ENCODE data around the gene ASCL5. TPM values are rescaled to one million over a fixed set of nuclear protein-coding genes. Genes with fewer than 3 reads are reported as not detected.

The ASCL5 gene
- total RNA-seq, 3 donors from 2014 or later, result not detected

DNA sequence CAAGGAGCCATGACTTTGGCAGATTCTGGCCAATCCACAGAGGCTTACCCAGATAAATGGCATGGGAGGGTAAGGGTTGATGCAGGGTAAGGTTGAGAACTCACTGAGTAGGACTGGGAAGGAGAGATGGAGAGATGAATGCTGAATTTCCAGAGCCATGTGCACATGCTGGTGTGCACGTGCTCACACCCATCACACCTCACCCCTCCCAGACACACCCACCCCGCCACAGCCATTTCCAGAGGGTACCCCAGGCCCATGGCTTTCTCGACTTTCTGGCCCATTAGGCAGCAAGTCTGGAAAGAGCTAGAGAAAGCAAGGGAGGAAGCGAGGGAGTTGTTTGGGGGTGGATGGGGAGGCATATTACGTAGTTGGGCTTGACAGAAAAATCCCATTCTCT, 16.4 kb downstream of the ASCL5 start:
- Histone ChIP-seq H3K9me3 (no peaks in the 10 kb centered on the region), H3K4me3 (no peak overlapping the region), H3K27ac (no peak overlapping the region), H3K27me3 (peaks cover 0 to 13% of the 10 kb centered on the region in 2 donors), H3K36me3 (no peaks in the 10 kb centered on the region), H3K4me1 (no peaks in the 10 kb centered on the region)
- intact Hi-C loops (cut with DNase I; ENCODE audit: low total_unique reads), result no loop called here
- TF ChIP-seq POLR2AphosphoS5 (IDR thresholded peaks at IDR 0.05), result no peak
- DNase-seq (ENCODE audit: low spot score in 2 of 2), result no peak

DNA sequence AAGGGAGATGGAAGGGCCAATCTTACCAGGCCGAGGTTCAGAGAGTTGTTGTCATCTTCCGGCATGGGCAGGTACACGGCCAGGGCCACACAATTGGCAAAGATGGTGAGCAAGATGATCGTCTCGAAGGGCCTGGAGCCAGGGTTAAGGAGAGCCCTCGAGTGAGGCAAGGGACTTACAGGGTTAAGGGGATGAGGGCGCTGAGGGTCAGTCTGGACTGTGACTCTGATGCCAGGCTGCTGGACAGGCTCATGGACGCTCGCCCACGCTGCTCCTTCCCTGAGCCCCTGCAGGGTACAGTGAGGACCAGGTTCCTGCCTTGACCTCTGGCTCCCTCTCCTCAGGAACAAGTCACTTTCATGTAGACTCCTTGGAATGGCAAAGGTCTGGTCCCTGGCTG, 16.8 kb downstream of the ASCL5 start:
- DNase-seq (ENCODE audit: low spot score in 2 of 2), result no peak
- no peak overlapping the region for H3K27ac ChIP-seq
- no peak overlapping the region for H3K4me3 ChIP-seq
- intact Hi-C loops (cut with DNase I; ENCODE audit: low total_unique reads), result no loop called here
- H3K4me1 ChIP-seq, result no peaks in the 10 kb centered on the region
- no peaks in the 10 kb centered on the region for H3K36me3 ChIP-seq
- H3K9me3 ChIP-seq, result no peaks in the 10 kb centered on the region
- peaks cover 0 to 12% of the 10 kb centered on the region in 2 donors for H3K27me3 ChIP-seq
- TF ChIP-seq POLR2AphosphoS5 (IDR thresholded peaks at IDR 0.05) (no peak), POLR2A (IDR thresholded peaks at IDR 0.05) (no peak)
- TF ChIP-seq, protein P1, sequence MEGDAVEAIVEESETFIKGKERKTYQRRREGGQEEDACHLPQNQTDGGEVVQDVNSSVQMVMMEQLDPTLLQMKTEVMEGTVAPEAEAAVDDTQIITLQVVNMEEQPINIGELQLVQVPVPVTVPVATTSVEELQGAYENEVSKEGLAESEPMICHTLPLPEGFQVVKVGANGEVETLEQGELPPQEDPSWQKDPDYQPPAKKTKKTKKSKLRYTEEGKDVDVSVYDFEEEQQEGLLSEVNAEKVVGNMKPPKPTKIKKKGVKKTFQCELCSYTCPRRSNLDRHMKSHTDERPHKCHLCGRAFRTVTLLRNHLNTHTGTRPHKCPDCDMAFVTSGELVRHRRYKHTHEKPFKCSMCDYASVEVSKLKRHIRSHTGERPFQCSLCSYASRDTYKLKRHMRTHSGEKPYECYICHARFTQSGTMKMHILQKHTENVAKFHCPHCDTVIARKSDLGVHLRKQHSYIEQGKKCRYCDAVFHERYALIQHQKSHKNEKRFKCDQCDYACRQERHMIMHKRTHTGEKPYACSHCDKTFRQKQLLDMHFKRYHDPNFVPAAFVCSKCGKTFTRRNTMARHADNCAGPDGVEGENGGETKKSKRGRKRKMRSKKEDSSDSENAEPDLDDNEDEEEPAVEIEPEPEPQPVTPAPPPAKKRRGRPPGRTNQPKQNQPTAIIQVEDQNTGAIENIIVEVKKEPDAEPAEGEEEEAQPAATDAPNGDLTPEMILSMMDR (IDR thresholded peaks at IDR 0.05), result no peak

DNA sequence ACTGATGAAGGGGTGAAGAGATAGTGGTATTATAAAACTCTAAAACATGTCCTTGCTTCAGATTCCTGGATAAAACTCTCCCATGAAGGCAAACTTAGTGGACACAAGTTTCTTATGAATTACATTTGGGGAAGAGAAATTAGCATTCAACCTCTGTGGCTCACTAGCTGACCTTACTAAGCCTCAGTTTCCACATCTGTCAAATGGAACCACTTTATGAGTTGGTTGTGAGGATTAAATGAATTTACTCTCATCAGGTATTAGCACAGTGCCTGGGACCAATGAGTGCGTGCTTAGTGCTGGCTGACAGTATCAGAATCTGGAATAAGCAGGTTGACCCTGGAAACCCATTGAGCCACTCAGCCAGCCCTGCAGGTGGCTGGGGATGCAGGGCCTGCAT, 17.3 kb downstream of the ASCL5 start:
- TF ChIP-seq, protein P1 (IDR thresholded peaks at IDR 0.05), result no peak
- no peak for TF ChIP-seq POLR2AphosphoS5 (IDR thresholded peaks at IDR 0.05)
- TF ChIP-seq POLR2A (IDR thresholded peaks at IDR 0.05), result no peak
- intact Hi-C loops (cut with DNase I; ENCODE audit: low total_unique reads), result no loop called here
- H3K4me1 ChIP-seq, result no peaks in the 10 kb centered on the region
- H3K36me3 ChIP-seq, result no peaks in the 10 kb centered on the region
- peaks cover 0 to 7% of the 10 kb centered on the region in 2 donors for H3K27me3 ChIP-seq
- H3K9me3 ChIP-seq, result no peaks in the 10 kb centered on the region
- no peak overlapping the region for H3K4me3 ChIP-seq
- no peak overlapping the region for H3K27ac ChIP-seq
- DNase-seq (ENCODE audit: low spot score in 2 of 2), result no peak

DNA sequence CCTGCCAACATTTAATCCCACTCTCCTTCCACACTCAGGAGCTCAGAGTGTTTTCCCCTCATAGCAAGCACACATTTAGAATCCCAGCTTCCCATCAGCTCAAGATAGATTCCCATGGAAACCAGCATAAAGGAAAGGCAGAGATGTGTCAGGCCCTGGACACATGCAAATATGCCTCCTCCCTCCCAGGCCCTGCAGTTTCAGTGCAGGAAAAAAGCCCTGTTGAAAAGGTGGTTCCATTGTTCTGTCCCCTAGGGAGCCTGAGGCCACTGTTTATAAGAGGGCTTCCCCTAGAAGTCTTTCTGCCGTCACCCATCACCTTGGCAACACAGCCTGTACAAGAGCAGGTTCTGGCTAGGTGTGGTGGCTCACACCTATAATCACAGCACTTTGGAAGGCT, 18.4 kb downstream of the ASCL5 start:
- TF ChIP-seq, protein P1 (IDR thresholded peaks at IDR 0.05), result no peak
- TF ChIP-seq POLR2AphosphoS5 (IDR thresholded peaks at IDR 0.05) (no peak), POLR2A (IDR thresholded peaks at IDR 0.05) (no peak)
- no peak for DNase-seq (ENCODE audit: low spot score in 2 of 2)
- H3K4me1 ChIP-seq, result no peaks in the 10 kb centered on the region
- H3K9me3 ChIP-seq, result no peaks in the 10 kb centered on the region
- H3K27ac ChIP-seq, result no peak overlapping the region
- peaks cover 0 to 5% of the 10 kb centered on the region in 2 donors for H3K27me3 ChIP-seq
- intact Hi-C loops (cut with DNase I; ENCODE audit: low total_unique reads), result no loop called here
- H3K36me3 ChIP-seq, result no peaks in the 10 kb centered on the region
- H3K4me3 ChIP-seq, result no peak overlapping the region

DNA sequence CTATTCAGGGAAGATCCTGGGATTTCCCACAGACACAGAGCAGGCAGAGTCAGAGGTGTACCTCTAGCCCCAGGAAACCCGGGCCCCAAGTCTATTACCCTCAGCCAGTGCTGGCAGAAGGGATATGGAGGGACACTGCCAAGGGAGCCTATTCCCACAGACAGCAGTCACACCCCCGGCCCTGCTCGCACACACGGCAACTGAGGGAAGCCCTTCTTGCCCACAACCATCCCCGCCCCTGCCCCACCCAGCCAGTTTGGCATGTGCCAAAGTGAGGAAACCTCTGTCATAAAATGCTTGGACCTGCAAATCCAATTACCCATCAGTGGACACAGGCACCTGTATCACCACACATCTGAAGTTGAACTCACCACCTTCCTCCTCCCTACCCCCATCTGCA, 21.3 kb downstream of the ASCL5 start:
- TF ChIP-seq, protein P1 (IDR thresholded peaks at IDR 0.05), result no peak
- TF ChIP-seq POLR2AphosphoS5 (IDR thresholded peaks at IDR 0.05) (no peak), POLR2A (IDR thresholded peaks at IDR 0.05) (no peak)
- no peaks in the 10 kb centered on the region for H3K27me3 ChIP-seq
- H3K4me3 ChIP-seq, result no peak overlapping the region
- no peaks in the 10 kb centered on the region for H3K4me1 ChIP-seq
- no peaks in the 10 kb centered on the region for H3K36me3 ChIP-seq
- H3K9me3 ChIP-seq, result no peaks in the 10 kb centered on the region
- no peak for DNase-seq (ENCODE audit: low spot score in 2 of 2)
- no peak overlapping the region for H3K27ac ChIP-seq
- intact Hi-C loops (cut with DNase I; ENCODE audit: low total_unique reads), result loop anchor here (2.0 kb wide), 1 partner anchor 37 kb away; no protein-coding TSS in a partner anchor

DNA sequence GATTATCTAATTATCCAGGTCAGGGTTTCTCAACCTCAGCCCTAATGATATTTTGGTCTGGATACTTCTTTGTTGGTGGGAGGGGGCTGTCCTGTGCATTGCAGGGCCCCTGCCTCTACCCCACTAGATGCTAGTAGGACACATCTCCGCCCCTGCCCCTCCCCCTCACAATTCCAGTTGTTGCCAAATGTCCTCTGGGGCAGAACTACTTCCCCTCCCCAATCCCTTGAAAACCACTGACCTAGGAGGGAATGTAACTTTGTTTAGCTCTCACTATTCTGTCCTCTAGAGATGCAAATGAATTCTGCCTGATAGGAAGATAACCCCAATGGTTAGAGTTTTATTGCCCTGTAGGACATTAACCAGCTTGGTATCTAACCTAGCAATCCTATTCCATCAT, 22.8 kb downstream of the ASCL5 start:
- no peak overlapping the region for H3K27ac ChIP-seq
- H3K9me3 ChIP-seq, result no peaks in the 10 kb centered on the region
- intact Hi-C loops (cut with DNase I; ENCODE audit: low total_unique reads), result no loop called here
- no peaks in the 10 kb centered on the region for H3K27me3 ChIP-seq
- no peaks in the 10 kb centered on the region for H3K4me1 ChIP-seq
- H3K4me3 ChIP-seq, result no peak overlapping the region
- no peaks in the 10 kb centered on the region for H3K36me3 ChIP-seq
- DNase-seq (ENCODE audit: low spot score in 2 of 2), result no peak
- TF ChIP-seq POLR2A (IDR thresholded peaks at IDR 0.05), result no peak
- TF ChIP-seq, protein P1 (IDR thresholded peaks at IDR 0.05), result no peak
- TF ChIP-seq POLR2AphosphoS5 (IDR thresholded peaks at IDR 0.05), result no peak

Measured in breast epithelium (tissue), 4 donors.